ENCODE data around the gene SLC1A7. TPM values are rescaled to one million over a fixed set of nuclear protein-coding genes. Genes with fewer than 3 reads are reported as not detected.

The SLC1A7 gene
- polyA plus RNA-seq, 1 donor from 2014 or later = not detected

DNA sequence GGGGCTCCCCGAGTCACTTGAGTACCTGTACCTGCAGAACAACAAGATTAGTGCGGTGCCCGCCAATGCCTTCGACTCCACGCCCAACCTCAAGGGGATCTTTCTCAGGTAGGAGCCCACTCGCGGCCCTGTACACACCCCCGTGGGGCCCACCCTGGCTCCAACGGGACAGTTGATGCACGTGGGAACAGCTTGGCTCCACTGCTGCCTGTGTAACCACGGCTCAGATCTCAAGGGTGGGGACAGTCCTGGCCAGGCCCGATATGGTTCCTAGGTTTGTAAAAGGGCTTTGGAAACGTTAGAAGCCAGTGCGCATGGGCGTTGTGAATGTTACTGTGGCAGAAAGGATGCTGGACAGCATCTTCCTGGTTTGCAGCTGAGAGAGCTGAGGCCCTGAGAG, 61.7 kb downstream of the SLC1A7 start:
- TF ChIP-seq, protein P1, sequence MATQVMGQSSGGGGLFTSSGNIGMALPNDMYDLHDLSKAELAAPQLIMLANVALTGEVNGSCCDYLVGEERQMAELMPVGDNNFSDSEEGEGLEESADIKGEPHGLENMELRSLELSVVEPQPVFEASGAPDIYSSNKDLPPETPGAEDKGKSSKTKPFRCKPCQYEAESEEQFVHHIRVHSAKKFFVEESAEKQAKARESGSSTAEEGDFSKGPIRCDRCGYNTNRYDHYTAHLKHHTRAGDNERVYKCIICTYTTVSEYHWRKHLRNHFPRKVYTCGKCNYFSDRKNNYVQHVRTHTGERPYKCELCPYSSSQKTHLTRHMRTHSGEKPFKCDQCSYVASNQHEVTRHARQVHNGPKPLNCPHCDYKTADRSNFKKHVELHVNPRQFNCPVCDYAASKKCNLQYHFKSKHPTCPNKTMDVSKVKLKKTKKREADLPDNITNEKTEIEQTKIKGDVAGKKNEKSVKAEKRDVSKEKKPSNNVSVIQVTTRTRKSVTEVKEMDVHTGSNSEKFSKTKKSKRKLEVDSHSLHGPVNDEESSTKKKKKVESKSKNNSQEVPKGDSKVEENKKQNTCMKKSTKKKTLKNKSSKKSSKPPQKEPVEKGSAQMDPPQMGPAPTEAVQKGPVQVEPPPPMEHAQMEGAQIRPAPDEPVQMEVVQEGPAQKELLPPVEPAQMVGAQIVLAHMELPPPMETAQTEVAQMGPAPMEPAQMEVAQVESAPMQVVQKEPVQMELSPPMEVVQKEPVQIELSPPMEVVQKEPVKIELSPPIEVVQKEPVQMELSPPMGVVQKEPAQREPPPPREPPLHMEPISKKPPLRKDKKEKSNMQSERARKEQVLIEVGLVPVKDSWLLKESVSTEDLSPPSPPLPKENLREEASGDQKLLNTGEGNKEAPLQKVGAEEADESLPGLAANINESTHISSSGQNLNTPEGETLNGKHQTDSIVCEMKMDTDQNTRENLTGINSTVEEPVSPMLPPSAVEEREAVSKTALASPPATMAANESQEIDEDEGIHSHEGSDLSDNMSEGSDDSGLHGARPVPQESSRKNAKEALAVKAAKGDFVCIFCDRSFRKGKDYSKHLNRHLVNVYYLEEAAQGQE (IDR thresholded peaks at IDR 0.05; ENCODE audit: borderline replicate concordance) = no peak
- TF ChIP-seq TAF1 (IDR thresholded peaks at IDR 0.05; ENCODE audit: low read depth) = no peak
- no peak for TF ChIP-seq EP300 (conservative IDR thresholded peaks at IDR 0.05; ENCODE audit: poor library complexity, severe bottlenecking)
- no peak for TF ChIP-seq SMC3 (conservative IDR thresholded peaks at IDR 0.05; ENCODE audit: poor library complexity)
- TF ChIP-seq EZH2 (IDR thresholded peaks at IDR 0.05; ENCODE audit: borderline replicate concordance, insufficient read depth, low read length, poor library complexity, severe bottlenecking) = no peak
- TF ChIP-seq, protein P2, sequence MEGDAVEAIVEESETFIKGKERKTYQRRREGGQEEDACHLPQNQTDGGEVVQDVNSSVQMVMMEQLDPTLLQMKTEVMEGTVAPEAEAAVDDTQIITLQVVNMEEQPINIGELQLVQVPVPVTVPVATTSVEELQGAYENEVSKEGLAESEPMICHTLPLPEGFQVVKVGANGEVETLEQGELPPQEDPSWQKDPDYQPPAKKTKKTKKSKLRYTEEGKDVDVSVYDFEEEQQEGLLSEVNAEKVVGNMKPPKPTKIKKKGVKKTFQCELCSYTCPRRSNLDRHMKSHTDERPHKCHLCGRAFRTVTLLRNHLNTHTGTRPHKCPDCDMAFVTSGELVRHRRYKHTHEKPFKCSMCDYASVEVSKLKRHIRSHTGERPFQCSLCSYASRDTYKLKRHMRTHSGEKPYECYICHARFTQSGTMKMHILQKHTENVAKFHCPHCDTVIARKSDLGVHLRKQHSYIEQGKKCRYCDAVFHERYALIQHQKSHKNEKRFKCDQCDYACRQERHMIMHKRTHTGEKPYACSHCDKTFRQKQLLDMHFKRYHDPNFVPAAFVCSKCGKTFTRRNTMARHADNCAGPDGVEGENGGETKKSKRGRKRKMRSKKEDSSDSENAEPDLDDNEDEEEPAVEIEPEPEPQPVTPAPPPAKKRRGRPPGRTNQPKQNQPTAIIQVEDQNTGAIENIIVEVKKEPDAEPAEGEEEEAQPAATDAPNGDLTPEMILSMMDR (IDR thresholded peaks at IDR 0.05; ENCODE audit: poor library complexity, severe bottlenecking) = no peak
- no peak for TF ChIP-seq RAD21 (conservative IDR thresholded peaks at IDR 0.05)
- no peak for TF ChIP-seq POLR2AphosphoS5 (IDR thresholded peaks at IDR 0.05)
- Histone ChIP-seq H3K27ac (ENCODE audit: low read length) (no peak overlapping the region), H3K4me3 (ENCODE audit: low read length) (no peak overlapping the region), H3K9me3 (ENCODE audit: low read length) (no peaks in the 10 kb centered on the region), H4K20me1 (ENCODE audit: insufficient read depth) (no peaks in the 10 kb centered on the region), H3K36me3 (ENCODE audit: insufficient read depth, low read length) (no peaks in the 10 kb centered on the region), H2AFZ (ENCODE audit: low read depth, low read length) (no peak overlapping the region), H3K79me2 (replicated peaks; ENCODE audit: insufficient read depth, low read length) (no peaks in the 10 kb centered on the region), H3K9ac (ENCODE audit: low read length) (no peak overlapping the region), H3K4me2 (ENCODE audit: low read length) (no peak overlapping the region), H3K9me2 (ENCODE audit: insufficient read depth, low read length) (no peaks in the 10 kb centered on the region), H3K27me3 (ENCODE audit: insufficient read depth, low read depth, low read length) (no peaks in the 10 kb centered on the region), H3F3A (ENCODE audit: insufficient read depth, low read length, poor library complexity, severe bottlenecking) (no peaks in the 10 kb centered on the region)

DNA sequence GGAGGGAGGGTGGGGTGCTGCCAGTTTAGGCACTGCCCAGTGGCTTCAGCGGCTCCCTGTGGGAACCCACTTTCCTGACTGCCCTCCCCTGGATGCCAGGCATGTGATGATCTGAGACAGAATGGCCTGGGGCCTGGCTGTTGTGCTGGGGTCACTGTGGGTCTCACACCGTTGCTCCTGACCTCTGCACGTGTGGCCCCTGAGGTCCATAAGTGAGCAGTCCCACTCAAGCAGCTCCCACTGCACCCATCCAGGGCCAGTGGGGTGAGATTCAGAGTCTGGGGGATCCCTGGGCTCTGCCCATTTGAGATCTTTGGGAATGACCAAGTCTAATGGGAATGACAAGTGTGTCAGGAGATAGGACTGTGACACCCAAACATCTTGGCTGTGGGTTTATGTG, 62.4 kb downstream of the SLC1A7 start:
- no peaks in the 10 kb centered on the region for H3K79me2 ChIP-seq (replicated peaks; ENCODE audit: insufficient read depth, low read length)
- no peak overlapping the region for H3K4me3 ChIP-seq (ENCODE audit: low read length)
- H3K9ac ChIP-seq (ENCODE audit: low read length) = no peak overlapping the region
- TF ChIP-seq TAF1 (IDR thresholded peaks at IDR 0.05; ENCODE audit: low read depth) (no peak), POLR2AphosphoS5 (IDR thresholded peaks at IDR 0.05) (no peak), MXI1 (conservative IDR thresholded peaks at IDR 0.05; ENCODE audit: poor library complexity, severe bottlenecking) (no peak), SMC3 (conservative IDR thresholded peaks at IDR 0.05; ENCODE audit: poor library complexity) (no peak), EP300 (conservative IDR thresholded peaks at IDR 0.05; ENCODE audit: poor library complexity, severe bottlenecking) (no peak), EZH2 (IDR thresholded peaks at IDR 0.05; ENCODE audit: borderline replicate concordance, insufficient read depth, low read length, poor library complexity, severe bottlenecking) (no peak), RAD21 (conservative IDR thresholded peaks at IDR 0.05) (no peak)
- TF ChIP-seq, protein P2 (IDR thresholded peaks at IDR 0.05; ENCODE audit: poor library complexity, severe bottlenecking) = no peak
- TF ChIP-seq, protein P1 (IDR thresholded peaks at IDR 0.05; ENCODE audit: borderline replicate concordance) = no peak
- no peaks in the 10 kb centered on the region for H3K27me3 ChIP-seq (ENCODE audit: insufficient read depth, low read depth, low read length)
- H3K36me3 ChIP-seq (ENCODE audit: insufficient read depth, low read length) = no peaks in the 10 kb centered on the region
- H3K9me3 ChIP-seq (ENCODE audit: low read length) = no peaks in the 10 kb centered on the region
- no peak overlapping the region for H3K4me2 ChIP-seq (ENCODE audit: low read length)
- no peaks in the 10 kb centered on the region for H3F3A ChIP-seq (ENCODE audit: insufficient read depth, low read length, poor library complexity, severe bottlenecking)
- no peak overlapping the region for H2AFZ ChIP-seq (ENCODE audit: low read depth, low read length)
- H4K20me1 ChIP-seq (ENCODE audit: insufficient read depth) = no peaks in the 10 kb centered on the region
- H3K9me2 ChIP-seq (ENCODE audit: insufficient read depth, low read length) = no peaks in the 10 kb centered on the region
- H3K27ac ChIP-seq (ENCODE audit: low read length) = no peak overlapping the region
